ENCODE measurements around the gene BCAP31. TPM values are rescaled to one million over a fixed set of nuclear protein-coding genes. Genes with fewer than 3 reads are reported as not detected.

The BCAP31 gene
- total and polyA plus RNA-seq, 2 of the 13 experiments (the other 11 are each of a cell fraction or from before 2014, with no cell fraction given): 139 to 178 TPM

DNA sequence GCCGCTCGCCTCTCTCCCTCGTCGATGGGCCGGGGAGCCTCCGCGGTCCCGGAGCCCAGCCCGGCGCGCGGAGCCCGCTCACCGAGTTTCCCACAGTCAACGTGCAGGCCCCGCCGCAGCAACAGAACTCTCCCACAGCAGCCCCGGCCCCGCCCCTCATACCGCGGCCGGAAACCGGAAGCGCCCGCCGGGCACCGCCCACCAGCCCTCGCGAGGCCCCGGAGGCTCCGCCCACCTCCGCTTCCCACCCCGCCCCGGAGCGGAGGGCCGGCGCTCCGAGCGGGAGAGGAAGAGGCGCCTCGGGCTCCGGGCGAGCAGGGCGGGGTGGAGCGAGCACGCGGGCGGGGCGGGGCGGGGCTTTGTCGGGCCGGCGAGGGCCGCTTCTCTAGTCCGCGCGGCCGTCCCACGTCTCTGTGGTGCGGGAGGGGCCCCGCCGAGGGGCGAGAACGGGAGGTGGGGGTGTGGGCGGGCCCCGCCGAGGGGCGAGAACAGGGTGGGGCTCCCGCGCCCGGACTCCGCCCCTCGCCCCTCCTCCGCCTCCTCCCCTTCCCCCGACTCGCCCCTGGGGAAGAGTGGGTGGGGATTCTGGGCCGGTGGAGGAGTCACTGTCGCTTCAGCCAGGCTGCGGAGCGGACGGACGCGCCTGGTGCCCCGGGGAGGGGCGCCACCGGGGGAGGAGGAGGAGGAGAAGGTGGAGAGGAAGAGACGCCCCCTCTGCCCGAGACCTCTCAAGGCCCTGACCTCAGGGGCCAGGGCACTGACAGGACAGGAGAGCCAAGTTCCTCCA is at the start of gene BCAP31, which contains the start of gene ABCD1 (continued):
- TF ChIP-seq, protein P1, sequence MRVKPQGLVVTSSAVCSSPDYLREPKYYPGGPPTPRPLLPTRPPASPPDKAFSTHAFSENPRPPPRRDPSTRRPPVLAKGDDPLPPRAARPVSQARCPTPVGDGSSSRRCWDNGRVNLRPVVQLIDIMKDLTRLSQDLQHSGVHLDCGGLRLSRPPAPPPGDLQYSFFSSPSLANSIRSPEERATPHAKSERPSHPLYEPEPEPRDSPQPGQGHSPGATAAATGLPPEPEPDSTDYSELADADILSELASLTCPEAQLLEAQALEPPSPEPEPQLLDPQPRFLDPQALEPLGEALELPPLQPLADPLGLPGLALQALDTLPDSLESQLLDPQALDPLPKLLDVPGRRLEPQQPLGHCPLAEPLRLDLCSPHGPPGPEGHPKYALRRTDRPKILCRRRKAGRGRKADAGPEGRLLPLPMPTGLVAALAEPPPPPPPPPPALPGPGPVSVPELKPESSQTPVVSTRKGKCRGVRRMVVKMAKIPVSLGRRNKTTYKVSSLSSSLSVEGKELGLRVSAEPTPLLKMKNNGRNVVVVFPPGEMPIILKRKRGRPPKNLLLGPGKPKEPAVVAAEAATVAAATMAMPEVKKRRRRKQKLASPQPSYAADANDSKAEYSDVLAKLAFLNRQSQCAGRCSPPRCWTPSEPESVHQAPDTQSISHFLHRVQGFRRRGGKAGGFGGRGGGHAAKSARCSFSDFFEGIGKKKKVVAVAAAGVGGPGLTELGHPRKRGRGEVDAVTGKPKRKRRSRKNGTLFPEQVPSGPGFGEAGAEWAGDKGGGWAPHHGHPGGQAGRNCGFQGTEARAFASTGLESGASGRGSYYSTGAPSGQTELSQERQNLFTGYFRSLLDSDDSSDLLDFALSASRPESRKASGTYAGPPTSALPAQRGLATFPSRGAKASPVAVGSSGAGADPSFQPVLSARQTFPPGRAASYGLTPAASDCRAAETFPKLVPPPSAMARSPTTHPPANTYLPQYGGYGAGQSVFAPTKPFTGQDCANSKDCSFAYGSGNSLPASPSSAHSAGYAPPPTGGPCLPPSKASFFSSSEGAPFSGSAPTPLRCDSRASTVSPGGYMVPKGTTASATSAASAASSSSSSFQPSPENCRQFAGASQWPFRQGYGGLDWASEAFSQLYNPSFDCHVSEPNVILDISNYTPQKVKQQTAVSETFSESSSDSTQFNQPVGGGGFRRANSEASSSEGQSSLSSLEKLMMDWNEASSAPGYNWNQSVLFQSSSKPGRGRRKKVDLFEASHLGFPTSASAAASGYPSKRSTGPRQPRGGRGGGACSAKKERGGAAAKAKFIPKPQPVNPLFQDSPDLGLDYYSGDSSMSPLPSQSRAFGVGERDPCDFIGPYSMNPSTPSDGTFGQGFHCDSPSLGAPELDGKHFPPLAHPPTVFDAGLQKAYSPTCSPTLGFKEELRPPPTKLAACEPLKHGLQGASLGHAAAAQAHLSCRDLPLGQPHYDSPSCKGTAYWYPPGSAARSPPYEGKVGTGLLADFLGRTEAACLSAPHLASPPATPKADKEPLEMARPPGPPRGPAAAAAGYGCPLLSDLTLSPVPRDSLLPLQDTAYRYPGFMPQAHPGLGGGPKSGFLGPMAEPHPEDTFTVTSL (CRISPR knock-in tag; IDR thresholded peaks at IDR 0.05; ENCODE audit: borderline replicate concordance): no peak
- TF ChIP-seq ZNF557 (CRISPR knock-in tag; IDR thresholded peaks at IDR 0.05): no peak
- TF ChIP-seq FOXJ3 (CRISPR knock-in tag; IDR thresholded peaks at IDR 0.05; ENCODE audit: borderline replicate concordance): no peak
- TF ChIP-seq RXRB (CRISPR knock-in tag; IDR thresholded peaks at IDR 0.05; ENCODE audit: borderline replicate concordance): peak; percentile 26; the same call in 1 of the 2 replicates
- TF ChIP-seq ZNF329 (CRISPR knock-in tag; IDR thresholded peaks at IDR 0.05; ENCODE audit: low read depth): no peak
- no peak for TF ChIP-seq ATF1 (CRISPR knock-in tag; IDR thresholded peaks at IDR 0.05)
- no peak for TF ChIP-seq SCMH1 (CRISPR knock-in tag; IDR thresholded peaks at IDR 0.05; ENCODE audit: borderline replicate concordance)
- TF ChIP-seq PRPF4 (IDR thresholded peaks at IDR 0.05; ENCODE audit: low read depth, low read length, poor library complexity, severe bottlenecking): no peak
- TF ChIP-seq, protein P2, sequence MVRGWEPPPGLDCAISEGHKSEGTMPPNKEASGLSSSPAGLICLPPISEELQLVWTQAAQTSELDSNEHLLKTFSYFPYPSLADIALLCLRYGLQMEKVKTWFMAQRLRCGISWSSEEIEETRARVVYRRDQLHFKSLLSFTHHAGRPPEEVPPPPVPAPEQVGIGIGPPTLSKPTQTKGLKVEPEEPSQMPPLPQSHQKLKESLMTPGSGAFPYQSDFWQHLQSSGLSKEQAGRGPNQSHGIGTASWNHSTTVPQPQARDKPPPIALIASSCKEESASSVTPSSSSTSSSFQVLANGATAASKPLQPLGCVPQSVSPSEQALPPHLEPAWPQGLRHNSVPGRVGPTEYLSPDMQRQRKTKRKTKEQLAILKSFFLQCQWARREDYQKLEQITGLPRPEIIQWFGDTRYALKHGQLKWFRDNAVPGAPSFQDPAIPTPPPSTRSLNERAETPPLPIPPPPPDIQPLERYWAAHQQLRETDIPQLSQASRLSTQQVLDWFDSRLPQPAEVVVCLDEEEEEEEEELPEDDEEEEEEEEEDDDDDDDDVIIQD (CRISPR knock-in tag; IDR thresholded peaks at IDR 0.05; ENCODE audit: low read depth): no peak
- no peak for TF ChIP-seq MED13 (CRISPR knock-in tag; IDR thresholded peaks at IDR 0.05)
- no peak for TF ChIP-seq STAG1 (CRISPR knock-in tag; IDR thresholded peaks at IDR 0.05)
- no peak for TF ChIP-seq ZKSCAN5 (CRISPR knock-in tag; IDR thresholded peaks at IDR 0.05)
- no peak for TF ChIP-seq ATAD3A (CRISPR knock-in tag; IDR thresholded peaks at IDR 0.05)
- TF ChIP-seq, protein P3, sequence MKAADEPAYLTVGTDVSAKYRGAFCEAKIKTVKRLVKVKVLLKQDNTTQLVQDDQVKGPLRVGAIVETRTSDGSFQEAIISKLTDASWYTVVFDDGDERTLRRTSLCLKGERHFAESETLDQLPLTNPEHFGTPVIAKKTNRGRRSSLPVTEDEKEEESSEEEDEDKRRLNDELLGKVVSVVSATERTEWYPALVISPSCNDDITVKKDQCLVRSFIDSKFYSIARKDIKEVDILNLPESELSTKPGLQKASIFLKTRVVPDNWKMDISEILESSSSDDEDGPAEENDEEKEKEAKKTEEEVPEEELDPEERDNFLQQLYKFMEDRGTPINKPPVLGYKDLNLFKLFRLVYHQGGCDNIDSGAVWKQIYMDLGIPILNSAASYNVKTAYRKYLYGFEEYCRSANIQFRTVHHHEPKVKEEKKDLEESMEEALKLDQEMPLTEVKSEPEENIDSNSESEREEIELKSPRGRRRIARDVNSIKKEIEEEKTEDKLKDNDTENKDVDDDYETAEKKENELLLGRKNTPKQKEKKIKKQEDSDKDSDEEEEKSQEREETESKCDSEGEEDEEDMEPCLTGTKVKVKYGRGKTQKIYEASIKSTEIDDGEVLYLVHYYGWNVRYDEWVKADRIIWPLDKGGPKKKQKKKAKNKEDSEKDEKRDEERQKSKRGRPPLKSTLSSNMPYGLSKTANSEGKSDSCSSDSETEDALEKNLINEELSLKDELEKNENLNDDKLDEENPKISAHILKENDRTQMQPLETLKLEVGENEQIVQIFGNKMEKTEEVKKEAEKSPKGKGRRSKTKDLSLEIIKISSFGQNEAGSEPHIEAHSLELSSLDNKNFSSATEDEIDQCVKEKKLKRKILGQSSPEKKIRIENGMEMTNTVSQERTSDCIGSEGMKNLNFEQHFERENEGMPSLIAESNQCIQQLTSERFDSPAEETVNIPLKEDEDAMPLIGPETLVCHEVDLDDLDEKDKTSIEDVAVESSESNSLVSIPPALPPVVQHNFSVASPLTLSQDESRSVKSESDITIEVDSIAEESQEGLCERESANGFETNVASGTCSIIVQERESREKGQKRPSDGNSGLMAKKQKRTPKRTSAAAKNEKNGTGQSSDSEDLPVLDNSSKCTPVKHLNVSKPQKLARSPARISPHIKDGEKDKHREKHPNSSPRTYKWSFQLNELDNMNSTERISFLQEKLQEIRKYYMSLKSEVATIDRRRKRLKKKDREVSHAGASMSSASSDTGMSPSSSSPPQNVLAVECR (CRISPR knock-in tag; IDR thresholded peaks at IDR 0.05; ENCODE audit: borderline replicate concordance): peak; percentile 47; the same call in 1 of the 2 replicates
- TF ChIP-seq PITX1 (CRISPR knock-in tag; IDR thresholded peaks at IDR 0.05): no peak
- TF ChIP-seq POLR2AphosphoS2 (IDR thresholded peaks at IDR 0.05; ENCODE audit: low read depth, low read length): no peak

All from HepG2 (cell line).